Right kidney (tissue), 1 donor: ENCODE measurements around the gene NEDD8.
A peak's percentile ranks its signal among the peaks of the same experiment; 100 is the strongest.
"Not testable (repeated sequence)": the region's sequence is repeated elsewhere in the genome, so short reads cannot be mapped to it uniquely, and the experiment has no call there.

Experiments used
- DNase-seq: peaks from one replicate; pipeline ENCODE4 v3.0.0-alpha.2; 2016

NEDD8 gene

DNA sequence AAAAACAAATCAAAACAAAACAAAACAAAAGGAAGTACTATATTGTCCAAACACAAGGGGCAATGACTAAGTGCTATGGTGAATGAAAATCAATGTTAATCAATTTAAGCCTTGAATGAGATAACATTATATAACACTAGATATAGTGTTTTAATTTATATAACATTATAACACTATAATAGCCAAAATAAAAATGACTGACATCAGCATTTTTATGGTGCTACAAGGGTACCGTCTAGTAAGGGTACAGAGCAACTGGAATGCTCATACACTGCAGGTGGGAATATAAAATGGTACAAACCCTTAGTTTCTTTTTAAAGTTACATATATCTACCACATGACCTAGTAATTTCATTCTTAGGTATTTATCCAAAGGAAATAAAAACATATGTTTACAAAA, 5.7 kb downstream of the NEDD8 start:
- DNase-seq, result no peak

DNA sequence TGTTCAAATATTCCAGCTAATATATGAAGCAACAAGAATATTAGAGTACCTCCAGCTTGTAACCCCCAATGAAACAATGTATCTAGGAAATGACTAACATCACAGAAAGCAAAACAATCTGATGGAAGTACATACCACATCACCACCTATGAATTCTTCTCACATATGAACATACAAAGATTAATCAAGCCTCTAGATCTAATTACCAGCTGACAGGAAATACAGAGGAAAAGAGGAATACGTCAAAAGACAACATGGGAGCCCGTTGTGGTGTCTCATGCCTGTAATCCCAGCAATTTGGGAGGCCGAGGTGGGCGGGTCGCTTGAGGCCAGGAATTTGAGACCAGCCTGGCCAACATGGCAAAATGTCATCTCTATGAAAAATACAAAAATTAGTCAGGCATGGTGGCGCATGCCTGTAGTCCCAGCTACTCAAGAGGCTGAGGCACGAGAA, 7.5 kb downstream of the NEDD8 start:
- DNase-seq, result no peak

DNA sequence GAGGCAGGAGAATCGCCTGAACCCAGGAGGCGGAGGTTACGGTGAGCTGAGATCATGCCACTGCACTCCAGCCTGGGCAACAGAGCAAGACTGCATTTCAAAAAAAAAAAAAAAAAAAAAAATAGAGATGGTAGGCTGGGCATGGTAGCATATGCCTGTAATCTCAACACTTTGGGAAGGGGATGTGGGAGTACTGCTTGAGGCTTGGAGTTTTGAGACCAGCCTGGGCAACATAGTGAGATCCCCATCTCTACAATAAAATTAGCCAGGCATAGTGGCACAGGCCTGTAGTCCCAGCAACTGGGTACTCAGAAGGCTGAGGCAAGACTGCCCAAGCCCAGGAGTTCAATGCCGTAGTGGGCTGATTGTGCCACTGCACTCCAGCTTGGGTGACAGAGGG, 9.2 kb downstream of the NEDD8 start:
- DNase-seq, result not testable (repeated sequence)

DNA sequence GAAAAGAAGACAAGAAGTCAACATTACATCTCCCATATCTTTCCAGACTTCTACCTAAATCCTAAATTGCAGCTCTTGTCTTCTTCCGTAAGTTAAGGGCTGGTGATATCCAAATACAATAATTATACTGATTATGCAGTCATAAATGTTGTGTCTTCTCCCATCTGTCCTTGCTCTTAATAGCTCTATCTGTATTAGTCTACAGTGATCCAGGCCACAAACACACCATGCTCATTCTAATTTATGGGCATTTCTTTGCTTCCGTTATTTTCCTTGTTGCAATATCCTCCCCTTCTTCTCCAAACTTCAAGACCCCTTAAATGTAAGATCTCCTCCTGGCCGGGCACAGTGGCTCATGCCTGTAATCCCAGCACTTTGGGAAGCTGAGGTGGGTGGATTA, 12.6 kb downstream of the NEDD8 start:
- no peak for DNase-seq

DNA sequence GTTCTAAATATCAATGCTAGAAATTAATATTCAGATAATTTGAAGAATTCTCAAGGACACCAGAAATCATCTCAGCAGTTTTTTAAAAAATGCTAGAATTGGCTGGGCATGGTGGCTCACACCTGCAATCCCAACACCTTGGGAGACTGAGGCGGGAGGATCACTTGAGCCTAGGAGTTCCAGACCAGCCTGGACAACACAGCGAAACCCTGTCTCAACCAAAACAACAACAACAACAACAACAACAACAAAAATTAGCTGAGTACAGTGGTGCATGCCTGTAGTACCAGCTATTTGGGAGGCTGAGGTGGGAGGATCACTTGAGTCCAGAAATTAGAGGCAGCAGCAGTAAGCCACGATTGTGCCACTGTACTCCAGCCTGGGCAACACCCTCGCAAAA, 13.1 kb downstream of the NEDD8 start:
- no peak for DNase-seq

DNA sequence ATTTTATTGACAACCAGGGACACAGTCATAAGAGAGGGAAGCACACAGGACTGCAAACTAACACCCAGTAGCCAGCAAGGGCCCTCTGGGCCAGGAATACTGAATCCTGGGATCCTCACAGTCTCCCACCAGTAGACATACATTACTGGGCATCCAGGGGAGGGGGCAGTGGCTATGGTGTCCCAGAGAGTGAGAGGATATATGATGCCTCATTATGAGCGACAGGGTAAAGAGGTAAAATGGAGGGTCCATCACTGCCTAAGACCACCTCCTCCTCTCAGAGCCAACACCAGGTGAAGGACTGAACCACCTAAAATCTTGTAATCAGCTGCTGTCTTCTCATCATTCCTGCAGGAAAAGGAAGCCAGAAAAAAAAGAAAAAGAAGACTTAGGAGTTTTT, 15.3 kb downstream of the NEDD8 start:
- not testable (repeated sequence) for DNase-seq

DNA sequence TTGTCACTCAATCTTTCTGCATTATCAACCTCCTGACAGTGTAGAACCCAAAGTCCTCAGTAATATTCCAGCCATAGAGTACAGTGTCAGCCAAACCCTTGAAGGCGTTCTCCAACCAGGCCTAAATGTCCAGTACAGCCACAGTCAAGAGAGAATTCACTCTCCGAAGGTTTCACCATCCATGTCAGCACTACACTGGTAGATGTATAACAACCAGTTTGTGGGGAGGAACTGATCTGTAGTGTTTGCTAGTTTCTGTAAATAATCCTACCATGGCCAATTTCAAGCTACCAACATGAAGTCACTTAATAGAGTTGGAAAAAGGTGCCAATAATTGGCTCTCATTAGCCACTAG, 15.8 kb downstream of the NEDD8 start:
- no peak for DNase-seq

DNA sequence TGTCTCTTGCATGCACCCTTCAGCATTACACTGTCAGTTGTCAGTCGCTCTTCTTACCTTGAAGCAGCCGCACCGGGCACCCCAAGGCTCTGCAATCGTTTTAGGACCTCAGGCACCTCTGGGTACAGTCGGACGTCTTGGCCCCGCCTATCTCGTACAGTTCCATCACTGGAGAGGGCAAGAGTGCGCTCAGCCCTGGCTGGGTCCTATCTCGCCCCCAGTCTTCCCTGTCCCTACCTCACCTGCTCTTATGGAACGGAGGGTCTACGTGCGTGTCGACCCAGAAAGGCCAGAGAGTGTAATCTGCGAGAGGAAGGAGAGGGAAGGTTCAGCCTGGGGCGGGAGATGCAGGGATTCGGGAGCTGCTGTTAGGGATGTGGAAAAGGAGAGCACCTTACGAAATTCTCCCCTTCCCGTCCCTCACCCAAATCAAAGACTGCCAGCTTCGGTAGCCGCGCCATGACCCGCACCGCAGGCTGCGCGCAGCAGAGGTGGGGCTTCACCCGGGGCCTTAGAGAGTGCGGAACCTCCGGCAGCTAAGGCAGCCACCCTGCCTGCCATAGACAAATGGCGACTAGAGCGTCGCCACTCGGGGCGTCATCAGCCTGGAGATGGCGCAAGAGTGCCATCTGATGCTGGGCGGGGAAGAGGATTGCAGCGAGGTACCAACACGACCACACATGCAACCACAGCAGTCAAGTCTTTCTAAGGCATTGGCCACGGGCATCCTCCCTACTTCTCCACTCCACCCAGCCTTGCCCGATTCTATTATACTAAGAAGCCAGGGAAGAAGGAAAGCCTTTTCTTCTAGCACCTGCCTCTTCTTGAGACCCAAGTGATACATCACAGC, 16.4 kb downstream of the NEDD8 start, which contains the start of gene MDP1:
Gene MDP1 (minus strand): TSS at position 572 of the 850 bp plus-strand sequence. CDS start 111 bp downstream, at position 461.
- peak; percentile 91 for DNase-seq

DNA sequence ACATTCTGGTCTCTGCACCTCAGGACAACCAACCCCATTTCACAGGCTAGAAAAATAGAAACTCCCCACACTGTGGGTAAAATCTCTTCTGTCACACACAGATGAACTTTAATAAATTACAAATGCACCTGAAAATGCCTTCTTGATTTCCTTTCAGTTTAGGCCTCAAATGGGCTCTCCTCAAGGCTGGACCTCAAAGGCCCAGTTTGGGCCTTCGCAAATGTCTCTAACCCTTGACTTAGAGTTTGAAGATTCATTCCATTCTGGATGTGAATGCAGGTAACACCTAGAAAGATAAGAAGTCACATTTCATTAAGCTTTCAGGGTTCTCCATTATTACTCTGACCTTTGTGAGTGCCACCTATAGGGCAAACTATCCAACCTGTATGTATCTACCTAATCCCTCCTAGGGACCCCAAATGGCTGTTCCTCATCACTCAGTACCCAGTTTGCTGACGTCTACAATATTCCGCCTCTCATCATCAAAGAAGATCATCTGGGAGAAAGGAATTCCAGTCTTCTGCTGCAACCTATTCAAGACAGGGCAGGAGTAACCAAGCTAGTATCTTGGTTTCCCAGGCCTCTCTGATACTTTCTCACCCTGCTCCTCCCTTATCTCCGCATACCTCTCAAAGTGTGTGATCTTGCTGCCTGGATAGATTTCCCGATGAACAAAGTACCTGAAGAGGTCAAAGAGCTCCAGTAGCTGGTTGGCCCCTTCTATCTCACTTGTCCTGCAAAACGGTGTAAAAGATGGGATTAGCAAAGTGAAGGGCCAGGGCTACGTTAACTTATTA, 18.1 kb downstream of the NEDD8 start:
- DNase-seq, result no peak

DNA sequence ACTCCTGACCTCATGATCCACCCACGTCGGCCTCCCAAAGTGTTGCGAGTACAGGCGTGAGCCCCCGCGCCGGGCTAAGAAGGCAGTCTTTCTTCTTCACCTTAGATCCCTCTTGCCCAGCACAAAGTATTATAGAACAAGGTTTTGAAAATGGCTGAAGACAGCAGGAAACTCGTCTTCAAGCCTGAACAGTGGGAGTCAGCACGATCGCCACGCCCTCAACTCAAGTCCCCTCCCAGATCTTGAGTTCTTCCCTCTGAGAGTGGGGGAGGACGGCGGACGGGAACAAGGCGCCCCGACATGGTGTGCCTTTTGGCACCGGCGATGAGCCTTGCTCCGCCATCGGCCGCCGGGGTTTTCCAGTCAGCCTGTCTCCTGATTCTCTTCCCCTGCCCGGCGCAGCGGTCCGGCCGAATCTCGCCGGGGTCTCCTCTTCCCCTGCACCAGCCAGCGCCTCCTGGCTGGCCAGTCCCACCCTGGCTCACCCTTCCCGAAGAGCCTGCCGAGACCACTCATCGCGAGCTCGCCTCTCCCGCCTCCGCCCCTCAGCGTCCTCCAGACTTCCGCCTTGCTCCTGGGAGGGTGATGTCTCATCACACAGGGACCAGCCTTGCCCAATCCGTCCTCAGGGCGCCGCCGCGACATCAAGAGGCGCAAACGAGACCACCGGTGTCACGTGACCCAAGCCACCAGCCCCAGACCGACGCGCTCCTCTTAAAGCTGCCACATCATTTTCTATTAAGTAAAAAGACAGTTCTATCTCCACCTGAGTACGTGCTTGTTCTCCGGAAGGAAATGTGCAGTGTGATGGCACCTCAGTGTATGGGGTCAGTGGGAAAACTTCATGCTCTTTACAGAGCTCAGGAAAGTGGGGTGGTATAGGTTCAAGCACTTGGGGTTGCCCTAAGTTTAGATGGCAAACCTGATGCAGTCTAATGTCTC, 19.0 kb downstream of the NEDD8 start, which contains the start of gene CHMP4A:
Gene CHMP4A (minus strand): TSS at position 565 of the 942 bp plus-strand sequence. CDS start 49 bp downstream, at position 516.
- DNase-seq, result peak; percentile 97

DNA sequence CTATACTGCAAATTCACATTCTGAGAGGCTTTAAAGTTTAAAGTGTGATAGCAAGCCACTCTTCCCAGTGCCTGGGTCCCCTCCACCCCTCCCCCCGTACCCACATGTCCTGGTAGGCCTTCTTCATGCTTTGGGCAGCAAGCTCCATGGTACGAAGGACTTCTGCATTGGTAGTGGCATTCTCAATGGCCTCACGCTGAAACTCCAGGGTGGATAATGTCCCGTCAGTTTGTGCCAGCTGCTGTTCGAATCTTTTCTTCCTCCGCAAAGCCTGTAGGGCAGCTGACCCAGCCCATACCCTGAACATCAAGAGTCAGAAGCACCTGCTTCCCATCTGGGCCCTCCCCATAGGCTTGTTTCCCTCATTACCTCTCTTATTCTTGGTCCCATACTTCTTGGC, 20.9 kb downstream of the NEDD8 start:
- DNase-seq, result no peak

DNA sequence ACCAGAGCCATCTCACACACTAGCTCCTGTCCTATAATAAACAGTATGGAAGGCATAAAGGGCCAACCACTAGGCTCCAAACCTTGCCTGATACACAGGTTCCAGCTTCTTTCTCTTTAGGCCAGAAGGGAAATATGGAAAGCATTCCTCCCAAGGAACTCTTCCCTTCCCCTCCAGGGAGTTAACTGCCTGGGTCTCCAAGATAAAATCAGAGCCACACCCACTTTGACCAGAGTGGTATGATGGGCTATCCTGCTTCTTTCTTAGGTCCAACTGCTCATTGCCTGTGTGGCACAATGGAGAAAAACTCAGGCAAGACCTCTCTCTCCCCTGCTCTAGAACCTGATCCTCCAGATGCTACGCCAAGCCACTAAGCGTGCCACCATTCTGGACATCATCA, 24.5 kb downstream of the NEDD8 start:
- DNase-seq, result no peak

DNA sequence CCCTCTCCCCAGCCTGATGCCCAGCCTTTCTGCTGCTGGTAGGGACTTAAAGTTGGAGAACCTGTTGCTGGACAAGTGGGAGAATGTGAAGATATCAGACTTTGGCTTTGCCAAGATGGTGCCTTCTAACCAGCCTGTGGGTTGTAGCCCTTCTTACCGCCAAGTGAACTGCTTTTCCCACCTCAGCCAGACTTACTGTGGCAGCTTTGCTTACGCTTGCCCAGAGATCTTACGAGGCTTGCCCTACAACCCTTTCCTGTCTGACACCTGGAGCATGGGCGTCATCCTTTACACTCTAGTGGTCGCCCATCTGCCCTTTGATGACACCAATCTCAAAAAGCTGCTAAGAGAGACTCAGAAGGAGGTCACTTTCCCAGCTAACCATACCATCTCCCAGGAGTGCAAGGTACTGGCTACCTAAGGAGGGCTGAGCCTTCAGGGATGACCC, 25.0 kb downstream of the NEDD8 start:
- no peak for DNase-seq

DNA sequence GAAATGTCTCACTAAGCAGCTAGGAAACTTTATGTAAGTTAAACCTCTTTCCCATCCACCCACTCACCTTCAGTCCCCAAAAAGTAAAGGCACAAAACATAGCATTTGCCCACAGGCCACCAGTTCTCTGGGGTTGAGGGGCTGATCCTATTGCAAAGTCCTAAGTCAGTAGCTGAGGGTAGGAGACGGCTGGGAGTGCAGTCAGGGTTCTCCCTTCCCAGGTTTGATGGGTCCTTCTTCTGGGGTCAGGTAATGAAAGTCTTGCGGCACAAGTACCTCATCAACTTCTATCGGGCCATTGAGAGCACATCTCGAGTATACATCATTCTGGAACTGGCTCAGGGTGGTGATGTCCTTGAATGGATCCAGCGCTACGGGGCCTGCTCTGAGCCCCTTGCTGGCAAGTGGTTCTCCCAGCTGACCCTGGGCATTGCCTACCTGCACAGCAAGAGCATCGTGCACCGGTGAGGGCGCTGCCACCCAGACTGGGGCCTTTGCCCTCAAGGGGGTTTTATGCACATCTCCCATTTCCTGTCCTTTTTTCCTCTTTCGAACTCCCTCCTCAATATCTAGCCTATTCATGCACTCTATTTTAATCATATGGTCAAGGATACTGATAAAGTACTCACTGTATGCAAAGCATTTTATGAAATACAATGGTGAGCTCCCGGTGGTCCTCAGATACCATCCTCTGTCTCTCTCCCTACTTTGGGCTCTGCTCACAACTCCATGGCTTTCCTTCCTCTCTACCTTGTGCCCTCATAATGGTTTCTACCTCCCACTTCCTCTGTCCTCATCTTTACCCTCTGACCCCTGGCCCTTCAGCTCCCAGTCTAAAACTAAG, 25.7 kb downstream of the NEDD8 start:
- DNase-seq, result no peak

DNA sequence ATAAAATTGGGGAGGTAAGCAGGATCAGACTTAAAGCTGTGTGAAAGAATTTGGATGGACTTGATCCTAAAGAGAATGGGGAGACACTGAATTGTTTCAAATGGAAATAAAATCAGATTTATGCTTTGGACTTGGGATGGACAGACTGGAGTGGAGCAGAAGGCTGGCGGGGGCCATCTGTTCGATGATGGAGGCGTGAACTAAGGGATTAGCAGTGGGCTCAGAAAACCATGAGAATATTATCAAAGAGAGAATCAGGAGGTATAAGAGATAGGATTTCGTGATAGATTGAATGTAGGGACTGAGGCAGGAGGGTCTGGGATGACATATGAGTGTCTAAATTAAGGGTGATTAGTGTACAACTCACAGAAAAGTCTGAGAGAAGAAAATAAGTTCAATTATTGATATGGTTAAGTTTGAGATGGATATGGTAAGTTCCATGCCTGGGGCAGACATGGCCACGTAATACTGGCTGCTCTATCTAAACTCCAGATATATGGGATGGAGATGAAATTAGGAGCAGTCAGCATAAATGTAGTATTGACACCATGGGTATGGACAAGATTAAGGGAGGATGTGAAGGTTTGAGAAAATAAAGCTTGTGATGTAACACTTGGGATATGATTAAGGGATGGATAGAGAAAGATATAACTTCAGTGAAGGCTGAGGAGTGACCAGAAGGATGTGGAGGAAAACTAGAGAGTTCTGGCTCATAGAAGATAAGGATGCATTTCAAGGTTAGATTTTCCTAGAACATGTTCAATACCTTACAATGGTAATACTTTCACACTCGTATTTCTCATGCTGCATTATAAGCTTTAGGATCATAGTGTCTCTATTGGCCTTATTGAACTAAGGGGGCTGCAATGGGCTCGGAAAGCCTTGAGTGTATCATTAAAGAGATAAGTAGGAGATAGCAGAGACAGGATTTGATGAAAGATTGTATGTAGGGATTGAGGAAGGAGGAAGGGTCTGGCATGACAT, 27.7 kb downstream of the NEDD8 start:
- no peak for DNase-seq

DNA sequence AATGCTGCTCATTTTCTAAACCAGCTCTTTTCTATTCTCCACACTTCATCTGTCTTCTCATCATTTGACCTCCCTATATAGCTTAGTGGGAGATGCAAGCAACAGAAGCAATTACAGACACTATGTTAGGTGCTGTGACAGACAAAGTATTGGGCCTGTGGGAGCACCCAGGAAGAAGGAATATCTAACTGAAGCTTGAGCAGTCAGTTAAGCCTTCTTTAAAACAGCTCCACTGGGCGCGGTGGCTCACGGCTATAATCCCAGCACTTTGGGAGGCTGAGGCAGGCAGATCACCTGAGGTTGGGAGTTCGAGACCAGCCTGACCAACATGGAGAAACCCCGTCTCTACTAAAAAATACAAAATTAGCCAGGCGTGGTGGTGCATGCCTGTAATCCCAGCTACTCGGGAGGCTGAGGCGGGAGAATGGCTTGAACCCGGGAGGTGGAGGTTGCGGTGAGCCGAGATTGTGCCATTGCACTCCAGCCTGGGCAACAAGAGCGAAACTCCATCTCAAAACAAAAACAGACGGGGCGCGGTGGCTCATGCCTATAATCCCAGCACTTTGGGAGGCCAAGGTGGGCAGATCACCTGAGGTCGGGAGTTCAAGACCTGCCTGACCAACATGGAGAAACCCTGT, 28.8 kb downstream of the NEDD8 start:
- not testable (repeated sequence) for DNase-seq

DNA sequence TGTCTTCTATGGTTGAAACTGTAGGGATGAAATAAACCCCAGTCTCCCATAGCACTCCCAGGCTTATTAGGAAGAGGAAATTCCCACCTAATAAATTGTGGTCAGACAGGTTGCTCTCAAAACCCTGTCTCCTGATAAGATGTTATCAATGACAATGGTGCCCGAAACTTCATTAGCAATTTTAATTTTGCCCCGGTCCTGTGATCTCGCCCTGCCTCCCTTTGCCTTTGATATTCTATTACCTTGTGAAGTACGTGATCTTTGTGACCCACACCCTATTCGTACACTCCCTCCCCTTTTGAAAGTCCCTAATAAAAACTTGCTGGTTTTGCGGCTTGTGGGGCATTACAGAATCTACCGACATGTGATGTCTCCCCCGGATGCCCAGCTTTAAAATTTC, 29.6 kb downstream of the NEDD8 start:
- DNase-seq, result not testable (repeated sequence)

DNA sequence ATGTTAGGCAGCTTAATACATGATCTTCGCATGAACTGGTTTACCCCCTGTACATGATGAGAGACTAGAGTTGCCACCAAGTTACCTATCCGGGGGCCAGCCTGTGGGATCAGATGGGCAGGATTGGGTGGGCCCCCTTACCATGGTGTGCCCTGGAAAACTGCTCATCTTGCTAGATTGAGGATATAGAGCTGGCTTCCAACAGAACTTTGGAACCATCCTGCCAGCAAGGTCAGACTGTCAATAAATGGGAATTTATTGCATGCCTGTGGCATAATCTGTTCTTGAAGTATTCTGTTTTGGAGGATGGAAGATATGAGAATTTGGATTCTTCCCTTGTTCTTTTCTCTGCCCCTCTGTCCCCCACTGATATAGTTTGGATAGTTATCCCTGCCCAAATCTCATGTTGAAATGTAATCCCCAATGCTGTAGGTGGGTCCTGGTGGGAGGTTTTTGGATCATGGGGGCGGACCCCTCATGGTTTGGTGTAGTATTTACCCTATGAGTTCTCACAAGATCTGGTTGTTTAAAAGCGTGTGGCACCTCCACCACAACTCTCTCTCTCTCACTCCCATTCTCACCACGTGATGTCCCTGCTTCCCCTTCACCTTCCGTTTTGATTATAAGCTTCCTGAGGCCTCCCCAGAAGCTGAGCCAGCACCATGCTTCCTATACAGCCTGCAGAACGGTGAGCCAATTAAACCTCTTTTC, 33.2 kb downstream of the NEDD8 start:
- DNase-seq, result no peak

DNA sequence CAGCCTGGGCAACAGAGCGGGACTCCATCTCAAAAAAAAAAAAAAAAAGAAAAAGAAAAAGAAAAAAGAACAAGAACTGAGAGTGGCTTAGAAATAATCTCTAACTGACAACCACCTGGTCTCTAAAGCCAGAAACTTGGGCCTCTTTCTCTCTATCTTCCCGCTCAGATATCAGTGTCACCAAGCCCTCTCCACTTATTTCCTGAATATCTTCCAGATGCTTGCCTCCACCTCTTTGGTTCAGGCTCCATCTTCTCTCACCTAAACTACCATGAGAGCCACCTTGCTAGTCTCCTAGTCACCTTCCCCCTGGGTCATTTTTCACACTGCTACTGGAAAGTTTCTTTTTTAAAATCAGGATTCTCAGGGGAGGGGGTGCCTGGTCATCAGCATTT, 35.1 kb downstream of the NEDD8 start:
- no peak for DNase-seq
